Esophagus squamous epithelium (tissue), 4 donors: ENCODE data around the gene ELFN2.

Experiments used
- CTCF ChIP-seq, 6 experiments: fragments of 450-650 bp in 4 of 6; fragments of 200-600 bp in 2 of 6; sonication (generic) in 2 of 6; IDR thresholded peaks; one replicate each; pipeline ENCODE4 v1.5.1; 2016 to 2019; ENCODE audit warnings: antibody characterized with exemption in 6 of 6, mild to moderate bottlenecking in 4 of 6, moderate library complexity in 4 of 6
- POLR2A ChIP-seq, 4 donors: fragments of 450-650 bp; IDR thresholded peaks; one replicate each; pipeline ENCODE4 v1.6.1; 2017; ENCODE audit warnings: antibody characterized with exemption in 4 of 4, mild to moderate bottlenecking in 4 of 4, moderate library complexity in 3 of 4

GRCh38 chr22:37432708-37433054, 5.4 kb upstream of the ELFN2 start:
- TF ChIP-seq CTCF (IDR thresholded peaks at IDR 0.05) (no peak), POLR2A (IDR thresholded peaks at IDR 0.05) (no peak)
